SJSA1 (cell line): ENCODE data around the gene KRTAP2-1. TPM values are rescaled to one million over a fixed set of nuclear protein-coding genes. Genes with fewer than 3 reads are reported as not detected.
"Not testable (repeated sequence)": the region's sequence is repeated elsewhere in the genome, so short reads cannot be mapped to it uniquely, and the experiment has no call there.

Experiments
- DNase-seq, 2 experiments: peaks; one replicate each; pipeline ENCODE4 v3.0.0-alpha.2; 2015 to 2020; ENCODE audit warnings: low spot score in 2 of 2, low read depth in 1 of 2
- H3K27ac ChIP-seq: fragments of 250-450 bp; sonication (Bioruptor Pico); 2 replicates; pipeline ENCODE4 v1.5.1; 2020; ENCODE audit warnings: mild to moderate bottlenecking, moderate library complexity
- H3K27me3 ChIP-seq: fragments of 250-450 bp; sonication (Bioruptor Pico); replicated peaks from 2 replicates; pipeline ENCODE4 v1.5.1; 2020; ENCODE audit warnings: mild to moderate bottlenecking, moderate library complexity
- H3K36me3 ChIP-seq: fragments of 250-450 bp; sonication (Bioruptor Pico); 2 replicates; pipeline ENCODE4 v1.5.1; 2020; ENCODE audit warnings: mild to moderate bottlenecking
- H3K4me1 ChIP-seq: fragments of 250-450 bp; sonication (Bioruptor Pico); replicated peaks from 2 replicates; pipeline ENCODE4 v1.6.1; 2021; ENCODE audit warnings: mild to moderate bottlenecking
- H3K4me3 ChIP-seq: fragments of 250-450 bp; sonication (Bioruptor Pico); 2 replicates; pipeline ENCODE4 v1.5.1; 2020; ENCODE audit warnings: mild to moderate bottlenecking
- H3K9me3 ChIP-seq: fragments of 250-450 bp; sonication (Bioruptor Pico); replicated peaks from 2 replicates; pipeline ENCODE4 v1.5.1; 2020; ENCODE audit warnings: mild to moderate bottlenecking
- total RNA-seq: library from RNA; depleted of rRNA; stranded (reverse); fragments of >200 nt; shearing (Covaris generic); gene quantifications from 2 replicates; pipeline ENCODE4 v1.2.3, GENCODE V29; 2014

Gene KRTAP2-1
- total RNA-seq, 1 experiment from 2014 or later = not detected

DNA sequence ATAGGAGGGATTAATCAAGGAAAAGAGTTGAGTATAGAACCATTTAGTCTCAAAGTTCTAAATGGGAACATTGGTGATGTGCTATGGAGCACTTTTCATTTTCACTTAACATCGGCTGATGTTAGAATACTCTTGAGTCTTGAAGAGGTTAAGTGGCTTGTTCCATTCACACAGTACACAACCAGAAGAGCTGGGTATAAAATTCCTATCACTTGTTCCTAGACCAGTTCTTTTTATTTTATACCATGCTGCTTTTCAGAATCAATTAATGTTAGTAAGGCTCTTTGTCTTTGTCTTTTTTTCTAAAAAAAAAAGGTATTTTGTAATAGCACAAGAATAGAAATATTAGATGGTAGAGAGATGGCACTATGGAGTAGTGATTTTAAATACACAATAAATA is 4.2 kb downstream of the KRTAP2-1 start:
- Histone ChIP-seq H3K36me3 (no peaks in the 10 kb centered on the region), H3K4me3 (no peak overlapping the region), H3K9me3 (no peaks in the 10 kb centered on the region), H3K27ac (no peak overlapping the region), H3K27me3 (no peaks in the 10 kb centered on the region), H3K4me1 (peaks cover 3% of the 10 kb centered on the region)
- DNase-seq = no peak

- not testable (repeated sequence) for H3K27ac ChIP-seq, DNase-seq
These were observed 6.1 kb downstream of the KRTAP2-1 start, which contains the start of gene KRTAP1-1 for GRCh38 chr17:41040783-41041571. TSS of gene KRTAP1-1 (minus strand) at chr17:41041450. CDS start at chr17:41041397, 53 bp downstream.

DNA sequence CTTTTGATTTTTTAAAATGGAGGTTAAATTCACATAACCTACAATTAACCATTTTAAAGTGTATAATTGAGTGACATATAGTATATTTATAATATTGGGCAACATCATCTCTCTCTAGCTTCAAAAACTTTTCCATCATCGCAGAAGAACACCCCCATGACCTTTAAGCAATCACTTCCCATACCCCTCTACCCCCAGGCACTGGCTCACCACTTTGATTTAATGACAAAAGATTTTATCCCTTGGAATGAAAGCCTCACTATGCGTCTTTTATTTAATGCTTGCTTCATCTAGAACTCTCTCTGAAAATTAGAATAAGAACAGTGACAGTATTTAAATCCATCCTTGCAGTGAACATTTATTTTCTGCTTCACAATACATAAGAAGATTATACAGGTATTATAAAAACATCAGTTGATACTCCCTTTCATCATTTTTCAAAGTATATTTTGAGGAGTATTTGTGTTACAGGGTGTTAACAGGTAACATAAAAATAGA is 9.2 kb downstream of the KRTAP2-1 start:
- no peaks in the 10 kb centered on the region for H3K27me3 ChIP-seq
- H3K4me3 ChIP-seq = no peak overlapping the region
- H3K36me3 ChIP-seq = no peaks in the 10 kb centered on the region
- no peaks in the 10 kb centered on the region for H3K9me3 ChIP-seq
- H3K4me1 ChIP-seq = no peaks in the 10 kb centered on the region
- DNase-seq = no peak
- H3K27ac ChIP-seq = no peak overlapping the region

More at GRCh38 chr17:41040783-41041571, 6.1 kb downstream of the KRTAP2-1 start, which contains the start of gene KRTAP1-1:
- not testable (repeated sequence) for H3K36me3 ChIP-seq, H3K9me3 ChIP-seq, H3K4me3 ChIP-seq, H3K4me1 ChIP-seq, H3K27me3 ChIP-seq

- H3K36me3 ChIP-seq, DNase-seq, H3K27ac ChIP-seq, H3K27me3 ChIP-seq, H3K4me3 ChIP-seq, H3K4me1 ChIP-seq, H3K9me3 ChIP-seq: not testable (repeated sequence)
These were observed 12.7 kb downstream of the KRTAP2-1 start, which contains the start of gene KRTAP1-3 for GRCh38 chr17:41034346-41034935. TSS of gene KRTAP1-3 (minus strand) at chr17:41034874. CDS start at chr17:41034821, 53 bp downstream.

DNA sequence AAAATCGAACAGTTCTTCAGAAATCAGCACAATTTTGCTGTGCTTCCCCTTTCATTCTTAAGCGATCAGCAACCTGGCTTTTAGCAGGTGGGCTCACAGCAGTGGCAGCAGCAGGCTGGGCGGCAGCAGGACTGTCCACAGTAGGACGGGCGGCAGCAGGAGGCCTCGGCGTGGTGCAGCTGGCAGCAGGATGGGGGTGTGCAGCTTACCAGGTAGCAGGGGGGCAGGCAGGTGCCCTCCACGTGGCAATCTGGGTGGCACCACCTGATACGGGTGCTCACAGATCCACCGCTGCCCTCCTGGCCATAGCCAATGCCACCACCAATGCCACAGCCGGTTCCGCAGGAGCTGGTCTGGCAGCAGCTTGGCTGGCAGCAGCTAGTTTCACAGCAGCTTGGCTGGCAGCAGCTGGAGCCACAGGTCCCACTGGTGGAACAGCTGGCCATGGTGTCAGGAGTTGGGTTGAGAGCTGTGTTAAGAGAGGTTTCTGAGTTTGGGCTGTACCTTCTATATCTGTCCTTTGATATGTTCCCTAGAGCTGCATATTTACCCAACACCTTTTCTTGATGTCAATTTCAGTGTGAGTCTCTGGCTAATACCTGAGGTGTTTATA is 17.4 kb downstream of the KRTAP2-1 start, which contains the start of gene KRTAP1-4:
Gene KRTAP1-4 (minus strand): TSS at position 563 of the 613 bp plus-strand sequence. CDS start 117 bp downstream, at position 446.
- DNase-seq = no peak
- Histone ChIP-seq H3K9me3 (no peaks in the 10 kb centered on the region), H3K4me3 (no peak within 1 kb of the TSS), H3K36me3 (no peaks in the 10 kb centered on the region), H3K27me3 (no peaks in the 10 kb centered on the region), H3K4me1 (peaks cover 14% of the 10 kb centered on the region), H3K27ac (no peak within 1 kb of the TSS)

DNA sequence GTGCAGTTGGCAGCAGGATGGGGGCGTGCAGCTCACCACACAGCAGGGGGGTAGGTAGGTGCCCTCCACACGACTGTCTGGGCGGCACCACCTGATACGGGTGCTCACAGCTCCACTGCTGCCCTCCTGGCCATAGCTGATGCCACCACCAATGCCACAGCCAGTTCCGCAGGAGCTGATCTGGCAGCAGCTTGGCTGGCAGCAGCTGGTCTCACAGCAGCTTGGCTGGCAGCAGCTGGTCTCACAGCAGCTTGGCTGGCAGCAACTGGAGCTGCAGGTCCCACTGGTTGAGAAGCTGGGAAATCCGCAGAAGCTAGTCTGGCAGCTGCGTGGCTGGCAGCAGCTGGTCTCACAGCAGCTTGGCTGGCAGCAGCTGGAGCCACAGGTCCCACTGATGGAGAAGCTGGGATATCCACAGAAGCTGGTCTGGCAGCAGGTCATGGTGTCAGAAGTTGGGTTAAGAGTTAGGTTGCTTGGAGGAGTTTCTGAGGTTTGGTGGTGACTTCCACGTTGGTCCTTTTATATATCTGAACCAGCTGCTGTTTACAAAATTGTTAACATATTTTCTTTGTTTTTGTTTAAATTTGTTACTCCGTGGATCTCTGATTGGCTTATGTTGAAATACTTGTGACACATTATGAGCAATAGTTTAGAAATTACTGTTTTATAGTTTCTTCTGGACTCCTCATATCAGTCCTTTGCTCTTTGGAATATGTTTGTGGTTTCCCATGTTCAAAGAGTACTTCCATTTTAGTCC is 20.2 kb downstream of the KRTAP2-1 start, which contains the start of gene KRTAP1-5:
Gene KRTAP1-5 (minus strand): TSS at position 494 of the 757 bp plus-strand sequence. CDS start 53 bp downstream, at position 441.
- DNase-seq = peak in 1 of 2 experiments; percentile 58
- Histone ChIP-seq H3K4me1 (peaks cover 14% of the 10 kb centered on the region), H3K36me3 (no peaks in the 10 kb centered on the region), H3K9me3 (no peaks in the 10 kb centered on the region), H3K27me3 (no peaks in the 10 kb centered on the region), H3K27ac (peak within 1 kb of the TSS; percentile 10), H3K4me3 (no peak within 1 kb of the TSS)

DNA sequence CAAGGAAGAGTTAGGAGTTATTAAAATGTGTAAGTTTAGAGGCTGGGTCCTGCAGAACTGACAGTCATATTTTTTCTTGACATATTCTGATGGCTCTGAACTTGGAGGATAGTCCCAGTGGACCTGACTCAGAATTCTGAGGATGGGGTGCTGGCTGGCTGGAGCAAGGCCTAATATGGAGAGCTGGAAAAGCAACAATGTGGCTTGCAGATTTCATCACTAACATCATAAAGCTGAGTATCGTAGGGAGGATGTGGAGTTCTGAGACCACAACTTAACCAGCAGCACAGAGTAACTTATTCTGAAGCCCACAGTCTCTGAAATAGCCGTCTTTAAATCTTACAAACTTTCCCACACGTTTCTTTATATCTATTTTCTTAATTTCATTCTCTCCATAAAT is 22.4 kb downstream of the KRTAP2-1 start:
- H3K27me3 ChIP-seq = no peaks in the 10 kb centered on the region
- no peaks in the 10 kb centered on the region for H3K36me3 ChIP-seq
- no peak overlapping the region for H3K4me3 ChIP-seq
- peaks cover 14% of the 10 kb centered on the region for H3K4me1 ChIP-seq
- H3K27ac ChIP-seq = no peak overlapping the region
- DNase-seq = no peak
- H3K9me3 ChIP-seq = no peaks in the 10 kb centered on the region

- H3K4me1 ChIP-seq = no peaks in the 10 kb centered on the region
- H3K4me3 ChIP-seq = no peak overlapping the region
- no peaks in the 10 kb centered on the region for H3K36me3 ChIP-seq
- no peaks in the 10 kb centered on the region for H3K27me3 ChIP-seq
- H3K27ac ChIP-seq = no peak overlapping the region
- no peak for DNase-seq
- H3K9me3 ChIP-seq = no peaks in the 10 kb centered on the region
These were observed 26.8 kb downstream of the KRTAP2-1 start for GRCh38 chr17:41020336-41020735.

DNA sequence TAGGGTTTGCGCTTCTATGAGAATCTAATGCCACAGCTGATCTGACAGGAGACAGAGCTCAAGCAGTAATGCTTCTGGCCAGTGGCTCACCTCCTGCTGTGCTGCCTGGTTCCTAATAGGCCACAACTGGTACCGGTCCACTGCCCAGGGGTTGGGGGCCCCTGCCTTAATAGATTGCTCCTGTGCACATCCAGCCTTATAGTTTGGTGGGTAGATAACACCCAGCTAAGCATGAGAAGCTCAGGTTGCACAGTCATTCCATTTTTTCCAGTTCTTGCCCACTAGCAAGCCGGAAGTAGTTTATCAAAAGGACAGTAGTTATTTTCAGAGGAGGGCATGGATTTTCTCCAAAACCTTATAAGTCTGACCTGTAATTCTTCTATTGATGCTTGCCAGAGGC is 27.7 kb downstream of the KRTAP2-1 start:
- no peaks in the 10 kb centered on the region for H3K4me1 ChIP-seq
- no peaks in the 10 kb centered on the region for H3K27me3 ChIP-seq
- no peak overlapping the region for H3K4me3 ChIP-seq
- DNase-seq = no peak
- H3K27ac ChIP-seq = no peak overlapping the region
- H3K36me3 ChIP-seq = no peaks in the 10 kb centered on the region
- no peaks in the 10 kb centered on the region for H3K9me3 ChIP-seq

DNA sequence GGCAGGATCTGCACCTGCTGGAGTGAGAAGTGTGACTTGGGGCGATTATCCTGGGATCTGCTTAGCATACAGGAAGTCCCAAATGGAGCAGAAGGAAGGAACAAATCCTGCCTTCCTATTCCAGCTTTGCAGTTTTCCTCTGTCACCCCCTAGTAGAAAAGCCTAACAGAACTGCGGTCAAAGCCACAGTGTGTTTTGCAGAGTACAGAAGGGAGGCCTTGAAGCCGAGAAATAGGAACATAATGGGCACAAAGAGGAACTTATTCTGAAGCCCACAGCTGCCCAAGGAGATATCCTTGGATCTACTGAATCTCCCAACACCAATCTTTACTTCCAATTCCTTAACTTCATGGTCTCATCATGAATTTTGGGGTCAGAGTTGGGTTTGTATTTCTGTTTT is 28.6 kb downstream of the KRTAP2-1 start:
- H3K27ac ChIP-seq = no peak overlapping the region
- H3K4me1 ChIP-seq = no peaks in the 10 kb centered on the region
- no peak overlapping the region for H3K4me3 ChIP-seq
- no peaks in the 10 kb centered on the region for H3K9me3 ChIP-seq
- no peaks in the 10 kb centered on the region for H3K36me3 ChIP-seq
- DNase-seq = no peak
- H3K27me3 ChIP-seq = no peaks in the 10 kb centered on the region

- H3K27me3 ChIP-seq = no peaks in the 10 kb centered on the region
- no peak for DNase-seq
- H3K36me3 ChIP-seq = no peaks in the 10 kb centered on the region
- H3K9me3 ChIP-seq = no peaks in the 10 kb centered on the region
- H3K27ac ChIP-seq = no peak overlapping the region
- no peaks in the 10 kb centered on the region for H3K4me1 ChIP-seq
- H3K4me3 ChIP-seq = no peak overlapping the region
These were observed 30.4 kb downstream of the KRTAP2-1 start for GRCh38 chr17:41016578-41017215.

- Histone ChIP-seq H3K27me3 (no peaks in the 10 kb centered on the region), H3K36me3 (no peaks in the 10 kb centered on the region), H3K27ac (no peak overlapping the region), H3K4me1 (no peaks in the 10 kb centered on the region), H3K9me3 (no peaks in the 10 kb centered on the region), H3K4me3 (no peak overlapping the region)
- no peak for DNase-seq
These were observed 31.7 kb downstream of the KRTAP2-1 start for GRCh38 chr17:41015454-41015853.

DNA sequence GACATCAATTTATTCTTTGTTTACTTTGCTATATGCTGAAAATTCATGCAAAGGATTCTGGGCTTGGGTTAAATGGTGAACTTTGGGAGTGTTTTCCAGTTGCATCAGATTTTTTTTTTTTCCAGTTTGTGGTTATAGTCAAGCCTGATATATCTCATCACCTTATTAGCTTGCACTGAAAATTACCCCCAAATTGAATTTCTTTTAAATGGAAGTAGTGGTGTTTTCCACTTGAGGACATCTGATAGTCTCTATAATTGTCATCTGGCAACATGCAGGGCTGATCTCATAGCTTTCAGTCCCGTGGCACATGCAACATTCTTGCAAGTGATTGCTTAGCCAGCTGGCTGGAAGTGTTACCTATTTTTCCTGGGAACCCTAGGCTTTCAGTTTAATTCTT is 33.5 kb downstream of the KRTAP2-1 start:
- Histone ChIP-seq H3K9me3 (no peaks in the 10 kb centered on the region), H3K36me3 (no peaks in the 10 kb centered on the region), H3K27ac (no peak overlapping the region), H3K4me1 (no peaks in the 10 kb centered on the region), H3K27me3 (no peaks in the 10 kb centered on the region), H3K4me3 (no peak overlapping the region)
- DNase-seq = no peak
